Measurements from ENCODE around the gene SYTL1. TPM values are rescaled to one million over a fixed set of nuclear protein-coding genes. Genes with fewer than 3 reads are reported as not detected.

SYTL1 gene
- total RNA-seq, 1 experiment from 2014 or later: 3.5 TPM

- peak; percentile 26 for DNase-seq (ENCODE audit: low spot score)
Measured at GRCh38 chr1:27346991-27347624, 5.3 kb downstream of the SYTL1 start.

- no peak for DNase-seq (ENCODE audit: low spot score)
Measured at GRCh38 chr1:27348861-27349783, 7.3 kb downstream of the SYTL1 start.

- no peak for DNase-seq (ENCODE audit: low spot score)
Measured at GRCh38 chr1:27349784-27350662, 8.2 kb downstream of the SYTL1 start.

GRCh38 chr1:27350663-27351540 lies 9.1 kb downstream of the SYTL1 start:
- DNase-seq (ENCODE audit: low spot score): no peak

- no peak for DNase-seq (ENCODE audit: low spot score)
Measured at GRCh38 chr1:27351541-27352107, 9.8 kb downstream of the SYTL1 start.

- no peak for DNase-seq (ENCODE audit: low spot score)
Measured at GRCh38 chr1:27353166-27353565, 11.3 kb downstream of the SYTL1 start.

GRCh38 chr1:27353629-27354028 lies 11.8 kb downstream of the SYTL1 start:
- no peak for DNase-seq (ENCODE audit: low spot score)

- DNase-seq (ENCODE audit: low spot score): no peak
Measured at GRCh38 chr1:27355683-27356082, 13.9 kb downstream of the SYTL1 start.

GRCh38 chr1:27356277-27356618 lies 14.4 kb downstream of the SYTL1 start:
- DNase-seq (ENCODE audit: low spot score): no peak

- DNase-seq (ENCODE audit: low spot score): no peak
Measured at GRCh38 chr1:27356619-27357280, 14.9 kb downstream of the SYTL1 start.

GRCh38 chr1:27357281-27358037 lies 15.6 kb downstream of the SYTL1 start:
- no peak for DNase-seq (ENCODE audit: low spot score)

GRCh38 chr1:27358038-27358927 lies 16.5 kb downstream of the SYTL1 start:
- DNase-seq (ENCODE audit: low spot score): no peak

- DNase-seq (ENCODE audit: low spot score): no peak
Measured at GRCh38 chr1:27358928-27359313, 17.1 kb downstream of the SYTL1 start.

- no peak for DNase-seq (ENCODE audit: low spot score)
Measured at GRCh38 chr1:27359822-27360158, 18.0 kb downstream of the SYTL1 start.

GRCh38 chr1:27360159-27361043 lies 18.6 kb downstream of the SYTL1 start:
- no peak for DNase-seq (ENCODE audit: low spot score)

GRCh38 chr1:27361044-27361402 lies 19.2 kb downstream of the SYTL1 start:
- no peak for DNase-seq (ENCODE audit: low spot score)

- DNase-seq (ENCODE audit: low spot score): no peak
Measured at GRCh38 chr1:27361553-27361952, 19.7 kb downstream of the SYTL1 start.

Data from A172 (cell line).